ENCODE data around the gene USP15. TPM values are rescaled to one million over a fixed set of nuclear protein-coding genes. Genes with fewer than 3 reads are reported as not detected.

The USP15 gene
- total and polyA plus RNA-seq, 2 of the 4 experiments (the other 2 are of a cell fraction), result 28.5 to 49.6 TPM

- no TSS peak for BruUV-seq (replicated peaks)
- Histone ChIP-seq H3K4me3 (ENCODE audit: insufficient read depth, low read depth, low read length) (peak overlapping the region; percentile 9; the same call in 1 of the 2 replicates), H2BK20ac (ENCODE audit: low read depth, low read length) (no peak overlapping the region), H3K9ac (ENCODE audit: low read depth, low read length) (peak overlapping the region; percentile 44; the same call in 1 of the 2 replicates), H4K91ac (ENCODE audit: insufficient read depth, low read depth, low read length) (peak overlapping the region; percentile 23; the same call in 1 of the 2 replicates), H3K79me1 (ENCODE audit: low read depth in 1 of 2, low read length in 2 of 2) (peaks cover 16 to 17% of the 10 kb centered on the region in 2 experiments; a peak in 3 of 4 replicates), H3K9me3 (ENCODE audit: control insufficient read depth, insufficient read depth, low read length) (no peaks in the 10 kb centered on the region), H3K4me1 (ENCODE audit: control insufficient read depth, insufficient read depth, low read length) (peaks cover 3% of the 10 kb centered on the region), H3K4ac (ENCODE audit: low read depth, low read length) (no peak overlapping the region), H4K20me1 (ENCODE audit: insufficient read depth, low read length) (no peaks in the 10 kb centered on the region), H4K8ac (ENCODE audit: low read depth in 2 of 2, low read length in 2 of 2) (peak overlapping the region in 1 of 2 experiments; percentile 72; a peak in 1 of 4 replicates), H2BK5ac (ENCODE audit: low read depth, low read length, poor library complexity, severe bottlenecking) (peak overlapping the region; percentile 29), H2BK120ac (ENCODE audit: low read depth, low read length) (no peak overlapping the region), H3K14ac (replicated peaks; ENCODE audit: low read depth, low read length) (no peak overlapping the region), H3K23ac (ENCODE audit: low read depth, low read length) (no peak overlapping the region), H2AK9ac (replicated peaks; ENCODE audit: low read depth, low read length, poor library complexity) (no peak overlapping the region), H3K56ac (ENCODE audit: extremely low read depth, insufficient read depth, low read length) (no peak overlapping the region), H2BK15ac (ENCODE audit: low read depth, low read length) (no peak overlapping the region), H3K27ac (ENCODE audit: insufficient read depth, low read length) (peak overlapping the region; percentile 77; the same call in 1 of the 2 replicates), H3K9me1 (ENCODE audit: insufficient read depth, low read length) (no peaks in the 10 kb centered on the region), H3K4me2 (ENCODE audit: low read depth, low read length) (peak overlapping the region; percentile 69), H3K36me3 (ENCODE audit: control insufficient read depth, insufficient read depth, low read length) (peaks cover 8% of the 10 kb centered on the region; the same call in 1 of the 2 replicates), H4K5ac (ENCODE audit: low read depth, low read length) (no peak overlapping the region), H3K18ac (ENCODE audit: low read depth, low read length) (no peak overlapping the region), H2AFZ (replicated peaks; ENCODE audit: low read length, poor library complexity) (no peak overlapping the region), H2AK5ac (ENCODE audit: low read depth, low read length) (no peak overlapping the region), H3K27me3 (ENCODE audit: control insufficient read depth, insufficient read depth, low read length) (no peaks in the 10 kb centered on the region)
- dilution Hi-C loops (cut with HindIII; ENCODE audit: low sequenced_read_pairs, unreplicated experiment), result no loop called here
- peak; percentile 72 for ATAC-seq (ENCODE audit: low read depth)
- TF ChIP-seq RFX5 (IDR thresholded peaks at IDR 0.05; ENCODE audit: low read depth, low read length), result no peak
- intact Hi-C loops (cut with micrococcal nuclease), result no loop called here
- peak; percentile 56 for DNase-seq
- POLR2A ChIA-PET (ENCODE audit: unreplicated experiment), result no interaction called here
- in situ Hi-C loops (cut with MboI; ENCODE audit: low sequenced_read_pairs), result no loop called here
- CTCF ChIA-PET, result interaction anchor here (0.7 kb wide), 1 partner anchor 80 kb away, joined by 3 read pairs; no protein-coding TSS in a partner anchor
- no CpG with 5 or more reads among the region's 5 CpGs for WGBS, 2 experiments (ENCODE audit: extremely low coverage in 2 of 2, insufficient read length in 1 of 2)
These were observed 87.9 kb downstream of the USP15 start for GRCh38 chr12:62347922-62348650.

All from IMR-90 (cell line).